ENCODE data around the gene DHX30.

Gene DHX30

DNA sequence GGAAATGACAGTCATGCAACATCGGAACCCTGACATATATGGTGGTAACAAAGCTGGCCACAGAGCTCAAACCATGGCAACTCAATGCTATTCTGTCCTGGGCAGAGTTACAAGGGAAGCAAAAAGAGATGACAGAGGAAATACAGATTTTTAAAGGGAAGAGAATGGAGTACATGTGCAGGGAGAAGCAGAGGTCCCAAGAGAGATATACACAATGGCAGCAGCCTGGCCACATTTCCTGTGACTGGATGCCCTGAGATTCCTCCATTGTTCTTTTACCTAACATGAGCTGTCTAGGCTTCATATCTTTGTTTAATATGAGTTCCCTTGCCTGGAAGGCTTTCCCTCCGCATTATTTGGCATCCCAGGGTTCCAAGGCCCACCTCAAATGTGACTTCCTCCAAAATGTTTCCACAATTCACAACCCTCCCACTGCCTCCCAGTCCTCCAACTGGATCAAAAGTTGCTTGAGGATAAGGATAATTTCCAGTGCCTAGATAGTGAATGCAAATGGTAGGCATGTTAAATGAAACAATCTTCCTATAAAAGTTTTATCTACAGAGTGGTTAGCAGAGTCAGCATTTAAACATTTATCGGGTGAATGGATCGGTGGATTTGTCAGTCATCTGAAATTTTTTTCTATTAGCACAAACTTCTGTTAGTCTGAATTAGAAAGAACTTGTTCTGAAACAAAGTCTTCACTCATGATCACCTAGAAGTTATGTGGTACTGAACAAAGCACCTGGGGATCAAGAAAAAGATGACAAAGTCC lies 86.2 kb downstream of the DHX30 start:
- no peak for DNase-seq

DNA sequence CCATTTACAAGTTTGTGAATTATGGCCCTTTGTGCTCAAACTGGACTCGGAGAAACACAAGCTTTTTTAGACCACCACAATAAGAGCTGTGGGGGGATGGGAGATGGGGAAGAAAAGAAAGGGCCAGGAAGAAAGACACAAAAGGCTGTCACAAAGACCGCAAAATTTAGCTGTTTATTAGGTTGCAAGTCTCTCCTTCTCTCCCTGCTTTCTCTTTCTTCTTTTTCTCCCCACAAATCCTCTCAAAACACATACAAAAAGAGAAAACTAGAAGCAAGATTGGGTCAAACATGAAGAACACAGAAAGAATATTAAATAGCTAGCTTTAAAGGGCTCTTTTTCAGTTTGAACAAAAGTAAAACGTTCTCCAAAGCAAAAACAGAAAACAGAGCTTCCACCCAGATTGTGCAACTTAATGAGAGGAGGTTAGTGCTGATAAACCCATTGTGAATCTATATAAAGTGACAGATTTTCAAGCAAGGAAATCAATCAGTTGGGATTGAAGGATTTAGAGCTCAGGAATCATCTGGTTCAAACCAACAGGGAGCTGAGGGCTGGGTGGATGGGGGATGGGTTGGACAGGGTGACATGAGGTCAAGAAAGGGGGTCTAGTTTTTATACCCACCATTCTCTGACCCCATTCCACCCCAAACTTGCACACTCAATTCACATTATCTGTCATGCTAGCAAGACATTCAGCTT lies 87.3 kb downstream of the DHX30 start:
- no peak for DNase-seq

DNA sequence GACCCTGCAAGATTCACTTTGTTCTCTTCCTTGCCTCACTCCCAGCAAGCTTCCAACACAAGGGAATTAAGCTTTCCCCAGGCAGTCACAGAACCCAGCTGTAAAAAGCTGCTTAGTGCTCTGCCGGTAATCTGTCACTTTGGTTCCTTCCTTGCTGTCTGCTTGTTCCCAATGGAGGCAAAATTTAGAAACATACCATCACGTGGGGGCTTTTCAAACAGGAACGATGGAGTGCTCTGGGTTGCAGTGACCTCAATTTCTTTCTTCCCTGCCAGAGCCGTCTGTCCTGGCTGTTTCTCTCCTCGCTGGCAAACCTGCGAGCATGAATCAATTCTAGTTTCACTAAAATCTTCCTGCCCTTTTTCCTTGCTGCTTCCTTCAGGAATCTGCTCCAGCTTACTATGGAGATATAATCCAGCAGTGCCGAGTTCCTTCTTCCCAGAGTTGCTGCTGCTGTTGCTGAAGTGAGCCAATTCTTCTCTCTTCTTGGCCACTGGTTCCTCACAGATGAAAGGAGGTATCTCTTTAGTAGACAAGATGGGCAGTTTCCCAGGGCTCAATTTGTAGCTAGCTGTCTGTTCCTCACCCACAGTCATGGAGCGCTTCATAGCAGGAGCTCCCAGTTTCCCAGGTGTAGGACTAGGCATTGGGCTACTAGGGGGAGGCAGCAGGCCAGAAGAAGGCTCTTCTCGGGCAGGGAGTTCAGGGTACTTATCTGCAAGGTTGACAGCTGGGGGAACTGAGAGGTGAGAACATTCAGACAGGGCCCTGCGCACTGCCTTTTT lies 88.1 kb downstream of the DHX30 start:
- no peak for DNase-seq

GRCh38 chr3:47891613-47892005 lies 88.7 kb downstream of the DHX30 start:
- no peak for DNase-seq

DNA sequence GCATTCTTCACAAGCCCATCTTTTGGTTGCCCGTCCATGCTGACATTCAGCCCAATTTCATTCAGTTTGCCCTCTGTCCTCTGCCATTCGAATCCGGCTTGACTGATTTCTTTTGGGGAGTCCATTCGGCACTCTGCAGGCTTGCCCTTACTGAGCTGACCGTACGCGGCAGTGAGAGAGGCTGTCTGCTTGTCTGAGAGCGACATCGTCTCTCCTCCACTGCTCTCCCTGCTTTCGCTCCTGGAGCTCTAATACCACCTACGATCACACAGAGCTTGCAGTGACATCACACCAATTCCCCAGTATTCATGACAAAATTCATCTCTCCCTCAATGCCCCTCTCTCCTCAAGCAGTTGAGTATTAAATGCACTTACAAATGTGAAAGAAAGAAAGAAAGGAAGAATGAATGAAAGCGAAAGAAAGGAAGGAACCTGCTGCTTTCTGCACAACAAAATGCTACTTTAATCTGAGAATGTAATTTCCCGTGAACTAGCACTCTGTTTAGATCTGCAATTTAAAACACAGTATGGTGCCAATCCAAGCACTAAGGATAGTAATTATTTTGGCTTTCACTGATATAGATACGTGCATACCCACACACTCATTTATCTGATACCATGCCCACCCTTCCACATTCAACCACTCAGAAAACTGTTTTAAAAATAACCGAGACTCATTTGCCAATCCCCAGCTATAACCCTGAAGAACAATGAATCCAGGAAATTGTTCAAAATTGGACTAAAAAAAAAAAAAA lies 89.5 kb downstream of the DHX30 start:
- no peak for DNase-seq

DNA sequence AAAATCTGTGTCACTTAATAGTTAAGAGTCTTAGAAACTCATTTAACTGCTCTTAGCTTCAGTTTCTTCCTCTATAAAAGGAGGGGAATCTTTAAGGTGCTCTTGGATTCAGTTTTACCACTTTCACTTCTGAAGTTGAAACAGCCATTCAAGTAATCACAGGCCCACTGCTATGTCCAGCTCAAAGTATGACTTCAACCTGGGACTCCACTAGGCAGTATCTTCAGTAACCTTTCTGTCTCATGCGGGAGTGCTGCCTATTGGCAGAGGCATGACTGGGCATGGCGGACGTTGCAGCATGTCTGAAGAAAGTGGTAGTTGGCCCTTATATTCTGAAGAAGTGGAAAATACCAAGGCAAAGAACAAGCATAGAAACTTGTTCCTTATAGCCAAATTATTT lies 92.3 kb downstream of the DHX30 start:
- no peak for DNase-seq

DNA sequence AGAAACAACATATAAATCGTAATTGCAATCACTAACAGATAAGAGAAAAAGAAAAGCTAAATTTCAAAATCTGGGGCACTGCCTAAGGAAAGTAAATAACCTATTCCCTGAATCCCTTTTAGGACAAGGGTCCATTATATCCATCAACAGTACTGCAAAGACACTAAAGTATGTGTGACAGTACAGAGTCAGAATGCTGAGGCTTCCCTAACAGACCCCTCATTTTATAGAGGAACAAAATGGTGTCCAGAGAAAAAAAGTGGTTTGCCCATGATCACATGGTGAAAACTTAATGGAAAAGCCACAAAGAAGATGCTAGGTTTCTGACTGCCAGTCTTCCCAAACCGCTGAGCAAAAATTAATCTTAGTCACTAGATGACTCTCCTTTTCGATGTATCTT lies 93.8 kb downstream of the DHX30 start:
- DNase-seq: no peak

GRCh38 chr3:47897954-47898353 lies 95.0 kb downstream of the DHX30 start:
- no peak for DNase-seq

DNA sequence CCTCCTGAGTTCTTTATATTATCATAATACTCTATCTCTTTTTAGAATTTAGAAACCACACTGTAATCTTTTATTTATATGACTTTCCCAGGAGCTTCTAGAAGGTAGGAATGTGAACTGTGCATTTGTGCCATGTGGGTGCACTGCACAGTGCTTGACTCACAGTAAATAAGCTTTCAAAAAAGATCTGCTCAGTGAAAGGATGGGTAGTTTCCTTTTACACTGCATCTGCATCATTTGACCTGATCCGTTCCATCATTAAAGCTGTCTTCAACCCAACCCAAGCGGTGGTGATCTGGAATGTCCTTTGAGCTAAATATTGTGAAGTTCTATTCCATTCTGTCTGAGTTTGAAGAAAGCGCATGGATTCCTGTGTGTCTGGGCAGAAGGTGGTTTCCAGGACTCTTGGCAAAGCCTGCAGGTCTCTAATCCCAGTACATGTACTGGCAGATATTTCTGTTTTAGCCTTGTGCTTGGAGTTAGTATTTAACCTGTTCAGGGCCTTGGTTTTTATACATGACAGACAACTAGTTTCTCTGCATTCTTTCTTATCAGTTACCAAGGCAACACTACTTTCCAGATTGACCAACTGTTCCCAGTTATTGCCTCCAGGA lies 96.7 kb downstream of the DHX30 start:
- DNase-seq: no peak

All from NCI-H1105 treated with DMSO at 0.1 percent for 48 hours (cell line).